WTC11 (cell line): Measurements from ENCODE around the gene GLT1D1. TPM values are rescaled to one million over a fixed set of nuclear protein-coding genes. Genes with fewer than 3 reads are reported as not detected.
A peak's percentile ranks its signal among the peaks of the same experiment; 100 is the strongest.

Experiments used
- ATAC-seq: fragments of 200-7000 bp; cut with Tn5 transposase; 2 replicates; pipeline ENCODE4 v1.10.0; 2021; ENCODE audit warnings: mild to moderate bottlenecking, moderate library complexity
- CTCF ChIA-PET: fragments of 300-600 bp; sonication (Branson Sonifier 250); formaldehyde crosslinking; loops from one replicate; lab custom pipeline; 2021; ENCODE audit warnings: antibody characterized with exemption; lab: Charles Lee
- POLR2A ChIA-PET: fragments of 350-600 bp; sonication (Branson Sonifier 250); formaldehyde crosslinking; loops from one replicate; lab custom pipeline; 2021; ENCODE audit warnings: antibody characterized with exemption; lab: Charles Lee
- DNase-seq: peaks from one replicate; pipeline ENCODE4 v3.0.0; 2021; ENCODE audit warnings: low spot score
- H3K27ac Mint-ChIP-seq: 2 replicates; pipeline ENCODE4 v1.8.0; 2021; ENCODE audit warnings: mixed read lengths
- H3K27me3 Mint-ChIP-seq: 2 replicates; pipeline ENCODE4 v1.8.0; 2021; ENCODE audit warnings: low read depth, mild to moderate bottlenecking, moderate library complexity, mixed read lengths
- H3K36me3 Mint-ChIP-seq: 2 replicates; pipeline ENCODE4 v1.8.0; 2021; ENCODE audit warnings: mixed read lengths
- H3K4me1 Mint-ChIP-seq: 2 replicates; pipeline ENCODE4 v1.8.0; 2022; ENCODE audit warnings: mixed read lengths
- H3K4me3 Mint-ChIP-seq: 2 replicates; pipeline ENCODE4 v1.8.0; 2021; ENCODE audit warnings: mild to moderate bottlenecking, moderate library complexity, mixed read lengths
- H3K9me3 Mint-ChIP-seq: 2 replicates; pipeline ENCODE4 v1.8.0; 2021; ENCODE audit warnings: mixed read lengths
- FOXK1 ChIP-seq: sonication (generic); formaldehyde crosslinking; IDR thresholded peaks from 2 replicates; pipeline ENCODE4 v1.8.0; 2022; ENCODE audit warnings: mild to moderate bottlenecking, moderate library complexity, missing genetic modification reagents
- FOXP1 ChIP-seq: sonication (generic); formaldehyde crosslinking; IDR thresholded peaks from 2 replicates; pipeline ENCODE4 v1.8.0; 2022; ENCODE audit warnings: missing genetic modification reagents, mild to moderate bottlenecking, moderate library complexity, borderline replicate concordance
- IRF2 ChIP-seq: sonication (generic); formaldehyde crosslinking; IDR thresholded peaks from 2 replicates; pipeline ENCODE4 v1.8.0; 2022; ENCODE audit warnings: low read depth, missing genetic modification reagents, borderline replicate concordance
- KAT7 ChIP-seq: sonication (generic); formaldehyde crosslinking; IDR thresholded peaks from 2 replicates; pipeline ENCODE4 v1.8.1; 2023; ENCODE audit warnings: missing genetic modification reagents, mild to moderate bottlenecking, borderline replicate concordance
- OVOL2 ChIP-seq: fragments of 250-450 bp; sonication (Bioruptor Pico); IDR thresholded peaks from 2 replicates; pipeline ENCODE4 v1.9.0; 2021; ENCODE audit warnings: mild to moderate bottlenecking, borderline replicate concordance
- PRRX2 ChIP-seq: fragments of 250-450 bp; sonication (Bioruptor Pico); IDR thresholded peaks from 2 replicates; pipeline ENCODE4 v1.8.0; 2021; ENCODE audit warnings: mild to moderate bottlenecking
- RORB ChIP-seq: fragments of 250-450 bp; sonication (Bioruptor Pico); IDR thresholded peaks from 2 replicates; pipeline ENCODE4 v1.9.0; 2021; ENCODE audit warnings: mild to moderate bottlenecking
- SOX15 ChIP-seq: fragments of 250-450 bp; sonication (Bioruptor Pico); IDR thresholded peaks from 2 replicates; pipeline ENCODE4 v1.9.0; 2021; ENCODE audit warnings: mild to moderate bottlenecking
- STAT6 ChIP-seq: sonication (generic); formaldehyde crosslinking; conservative IDR thresholded peaks from 2 replicates; pipeline ENCODE4 v1.8.1; 2023; ENCODE audit warnings: mild to moderate bottlenecking, low read depth, missing genetic modification reagents, moderate library complexity
- TEAD1 ChIP-seq: sonication (generic); formaldehyde crosslinking; IDR thresholded peaks from 2 replicates; pipeline ENCODE4 v1.8.0; 2022; ENCODE audit warnings: mild to moderate bottlenecking, missing genetic modification reagents
- ZNF138 ChIP-seq: sonication (generic); formaldehyde crosslinking; conservative IDR thresholded peaks from 2 replicates; pipeline ENCODE4 v1.8.1; 2022; ENCODE audit warnings: mild to moderate bottlenecking, moderate library complexity, missing genetic modification reagents
- ZNF219 ChIP-seq: sonication (generic); formaldehyde crosslinking; IDR thresholded peaks from 2 replicates; pipeline ENCODE4 v1.8.0; 2023; ENCODE audit warnings: missing genetic modification reagents, mild to moderate bottlenecking, borderline replicate concordance
- total RNA-seq: library from RNA; stranded (reverse); gene quantifications from 3 replicates; pipeline ENCODE4 v1.2.3, GENCODE V29; 2021
- TF ChIP-seq, protein P1 (sequence below): sonication (generic); formaldehyde crosslinking; IDR thresholded peaks from 2 replicates; pipeline ENCODE4 v1.8.0; 2022; ENCODE audit warnings: mild to moderate bottlenecking, missing genetic modification reagents
- TF ChIP-seq, protein P2 (sequence below): sonication (generic); formaldehyde crosslinking; IDR thresholded peaks from 2 replicates; pipeline ENCODE4 v1.8.1; 2022; ENCODE audit warnings: missing genetic modification reagents, borderline replicate concordance
- TF ChIP-seq, protein P3 (sequence below): sonication (generic); formaldehyde crosslinking; IDR thresholded peaks from 2 replicates; pipeline ENCODE4 v1.8.0; 2023; ENCODE audit warnings: mild to moderate bottlenecking, missing genetic modification reagents
- TF ChIP-seq, protein P4 (sequence below): fragments of 250-450 bp; sonication (Bioruptor Pico); IDR thresholded peaks from 2 replicates; pipeline ENCODE4 v2.1.2; 2022; ENCODE audit warnings: mild to moderate bottlenecking, moderate library complexity

Gene GLT1D1
- total RNA-seq, 1 experiment from 2014 or later: 1.5 TPM

DNA sequence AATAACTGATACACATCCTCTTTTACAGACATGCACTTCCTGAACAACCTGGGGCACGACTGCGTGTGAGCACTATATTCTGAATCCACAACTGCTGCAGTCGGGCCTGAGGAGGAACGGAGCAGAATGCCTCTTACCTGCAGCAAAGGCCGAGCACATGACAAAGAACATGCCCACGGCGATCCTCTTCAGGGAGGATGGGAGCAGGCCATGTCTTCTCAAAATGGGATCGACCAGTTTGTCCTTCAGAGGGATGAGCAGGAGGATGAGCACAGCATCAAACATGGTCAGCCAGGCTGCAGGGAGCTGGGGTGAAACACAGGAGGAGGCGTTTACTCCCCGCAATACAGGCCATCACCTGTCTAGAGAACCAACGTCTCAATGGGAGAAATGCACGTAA is 44.6 kb upstream of the GLT1D1 start (continued):
- TF ChIP-seq, protein P1, sequence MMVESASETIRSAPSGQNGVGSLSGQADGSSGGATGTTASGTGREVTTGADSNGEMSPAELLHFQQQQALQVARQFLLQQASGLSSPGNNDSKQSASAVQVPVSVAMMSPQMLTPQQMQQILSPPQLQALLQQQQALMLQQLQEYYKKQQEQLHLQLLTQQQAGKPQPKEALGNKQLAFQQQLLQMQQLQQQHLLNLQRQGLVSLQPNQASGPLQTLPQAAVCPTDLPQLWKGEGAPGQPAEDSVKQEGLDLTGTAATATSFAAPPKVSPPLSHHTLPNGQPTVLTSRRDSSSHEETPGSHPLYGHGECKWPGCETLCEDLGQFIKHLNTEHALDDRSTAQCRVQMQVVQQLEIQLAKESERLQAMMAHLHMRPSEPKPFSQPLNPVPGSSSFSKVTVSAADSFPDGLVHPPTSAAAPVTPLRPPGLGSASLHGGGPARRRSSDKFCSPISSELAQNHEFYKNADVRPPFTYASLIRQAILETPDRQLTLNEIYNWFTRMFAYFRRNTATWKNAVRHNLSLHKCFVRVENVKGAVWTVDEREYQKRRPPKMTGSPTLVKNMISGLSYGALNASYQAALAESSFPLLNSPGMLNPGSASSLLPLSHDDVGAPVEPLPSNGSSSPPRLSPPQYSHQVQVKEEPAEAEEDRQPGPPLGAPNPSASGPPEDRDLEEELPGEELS (CRISPR knock-in tag): no peak
- TF ChIP-seq, protein P2, sequence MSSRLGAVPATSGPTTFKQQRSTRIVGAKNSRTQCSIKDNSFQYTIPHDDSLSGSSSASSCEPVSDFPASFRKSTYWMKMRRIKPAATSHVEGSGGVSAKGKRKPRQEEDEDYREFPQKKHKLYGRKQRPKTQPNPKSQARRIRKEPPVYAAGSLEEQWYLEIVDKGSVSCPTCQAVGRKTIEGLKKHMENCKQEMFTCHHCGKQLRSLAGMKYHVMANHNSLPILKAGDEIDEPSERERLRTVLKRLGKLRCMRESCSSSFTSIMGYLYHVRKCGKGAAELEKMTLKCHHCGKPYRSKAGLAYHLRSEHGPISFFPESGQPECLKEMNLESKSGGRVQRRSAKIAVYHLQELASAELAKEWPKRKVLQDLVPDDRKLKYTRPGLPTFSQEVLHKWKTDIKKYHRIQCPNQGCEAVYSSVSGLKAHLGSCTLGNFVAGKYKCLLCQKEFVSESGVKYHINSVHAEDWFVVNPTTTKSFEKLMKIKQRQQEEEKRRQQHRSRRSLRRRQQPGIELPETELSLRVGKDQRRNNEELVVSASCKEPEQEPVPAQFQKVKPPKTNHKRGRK (CRISPR knock-in tag): no peak
- TF ChIP-seq KAT7 (CRISPR knock-in tag) (no peak), TEAD1 (CRISPR knock-in tag) (no peak), IRF2 (CRISPR knock-in tag) (no peak), ZNF219 (CRISPR knock-in tag) (no peak), ZNF138 (no peak)

GRCh38 chr12:128810182-128811127 is 42.8 kb upstream of the GLT1D1 start:
- CTCF ChIA-PET: no interaction called here
- H3K4me3 Mint-ChIP-seq: no peak overlapping the region
- peaks cover 73% of the 10 kb centered on the region for H3K36me3 Mint-ChIP-seq

More at GRCh38 chr12:128810182-128811127, 42.8 kb upstream of the GLT1D1 start:
- Mint-ChIP-seq H3K27me3 (no peaks in the 10 kb centered on the region; the same call in 1 of the 2 replicates), H3K9me3 (peaks cover 44% of the 10 kb centered on the region), H3K4me1 (no peaks in the 10 kb centered on the region), H3K27ac (peak overlapping the region; percentile 49; the same call in 1 of the 2 replicates)
- ATAC-seq: no peak
- no peak for DNase-seq
- TF ChIP-seq STAT6 (CRISPR knock-in tag) (no peak), SOX15 (CRISPR knock-in tag) (no peak), PRRX2 (CRISPR knock-in tag) (no peak), FOXP1 (CRISPR knock-in tag) (no peak), RORB (CRISPR knock-in tag) (no peak), ZNF138 (no peak), FOXK1 (CRISPR knock-in tag) (no peak), OVOL2 (no peak)
- TF ChIP-seq, protein P3, sequence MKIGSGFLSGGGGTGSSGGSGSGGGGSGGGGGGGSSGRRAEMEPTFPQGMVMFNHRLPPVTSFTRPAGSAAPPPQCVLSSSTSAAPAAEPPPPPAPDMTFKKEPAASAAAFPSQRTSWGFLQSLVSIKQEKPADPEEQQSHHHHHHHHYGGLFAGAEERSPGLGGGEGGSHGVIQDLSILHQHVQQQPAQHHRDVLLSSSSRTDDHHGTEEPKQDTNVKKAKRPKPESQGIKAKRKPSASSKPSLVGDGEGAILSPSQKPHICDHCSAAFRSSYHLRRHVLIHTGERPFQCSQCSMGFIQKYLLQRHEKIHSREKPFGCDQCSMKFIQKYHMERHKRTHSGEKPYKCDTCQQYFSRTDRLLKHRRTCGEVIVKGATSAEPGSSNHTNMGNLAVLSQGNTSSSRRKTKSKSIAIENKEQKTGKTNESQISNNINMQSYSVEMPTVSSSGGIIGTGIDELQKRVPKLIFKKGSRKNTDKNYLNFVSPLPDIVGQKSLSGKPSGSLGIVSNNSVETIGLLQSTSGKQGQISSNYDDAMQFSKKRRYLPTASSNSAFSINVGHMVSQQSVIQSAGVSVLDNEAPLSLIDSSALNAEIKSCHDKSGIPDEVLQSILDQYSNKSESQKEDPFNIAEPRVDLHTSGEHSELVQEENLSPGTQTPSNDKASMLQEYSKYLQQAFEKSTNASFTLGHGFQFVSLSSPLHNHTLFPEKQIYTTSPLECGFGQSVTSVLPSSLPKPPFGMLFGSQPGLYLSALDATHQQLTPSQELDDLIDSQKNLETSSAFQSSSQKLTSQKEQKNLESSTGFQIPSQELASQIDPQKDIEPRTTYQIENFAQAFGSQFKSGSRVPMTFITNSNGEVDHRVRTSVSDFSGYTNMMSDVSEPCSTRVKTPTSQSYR (CRISPR knock-in tag): no peak
- TF ChIP-seq, protein P4, sequence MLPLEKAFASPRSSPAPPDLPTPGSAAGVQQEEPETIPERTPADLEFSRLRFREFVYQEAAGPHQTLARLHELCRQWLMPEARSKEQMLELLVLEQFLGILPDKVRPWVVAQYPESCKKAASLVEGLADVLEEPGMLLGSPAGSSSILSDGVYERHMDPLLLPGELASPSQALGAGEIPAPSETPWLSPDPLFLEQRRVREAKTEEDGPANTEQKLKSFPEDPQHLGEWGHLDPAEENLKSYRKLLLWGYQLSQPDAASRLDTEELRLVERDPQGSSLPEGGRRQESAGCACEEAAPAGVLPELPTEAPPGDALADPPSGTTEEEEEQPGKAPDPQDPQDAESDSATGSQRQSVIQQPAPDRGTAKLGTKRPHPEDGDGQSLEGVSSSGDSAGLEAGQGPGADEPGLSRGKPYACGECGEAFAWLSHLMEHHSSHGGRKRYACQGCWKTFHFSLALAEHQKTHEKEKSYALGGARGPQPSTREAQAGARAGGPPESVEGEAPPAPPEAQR (CRISPR knock-in tag): no peak
- POLR2A ChIA-PET: no interaction called here
